SW480 (cell line): Measurements from ENCODE around the gene CARS1.

Source experiments
- DNase-seq: peaks from one replicate; pipeline ENCODE4 v3.0.0-alpha.2; 2016; ENCODE audit warnings: low spot score

CARS1 gene

DNA sequence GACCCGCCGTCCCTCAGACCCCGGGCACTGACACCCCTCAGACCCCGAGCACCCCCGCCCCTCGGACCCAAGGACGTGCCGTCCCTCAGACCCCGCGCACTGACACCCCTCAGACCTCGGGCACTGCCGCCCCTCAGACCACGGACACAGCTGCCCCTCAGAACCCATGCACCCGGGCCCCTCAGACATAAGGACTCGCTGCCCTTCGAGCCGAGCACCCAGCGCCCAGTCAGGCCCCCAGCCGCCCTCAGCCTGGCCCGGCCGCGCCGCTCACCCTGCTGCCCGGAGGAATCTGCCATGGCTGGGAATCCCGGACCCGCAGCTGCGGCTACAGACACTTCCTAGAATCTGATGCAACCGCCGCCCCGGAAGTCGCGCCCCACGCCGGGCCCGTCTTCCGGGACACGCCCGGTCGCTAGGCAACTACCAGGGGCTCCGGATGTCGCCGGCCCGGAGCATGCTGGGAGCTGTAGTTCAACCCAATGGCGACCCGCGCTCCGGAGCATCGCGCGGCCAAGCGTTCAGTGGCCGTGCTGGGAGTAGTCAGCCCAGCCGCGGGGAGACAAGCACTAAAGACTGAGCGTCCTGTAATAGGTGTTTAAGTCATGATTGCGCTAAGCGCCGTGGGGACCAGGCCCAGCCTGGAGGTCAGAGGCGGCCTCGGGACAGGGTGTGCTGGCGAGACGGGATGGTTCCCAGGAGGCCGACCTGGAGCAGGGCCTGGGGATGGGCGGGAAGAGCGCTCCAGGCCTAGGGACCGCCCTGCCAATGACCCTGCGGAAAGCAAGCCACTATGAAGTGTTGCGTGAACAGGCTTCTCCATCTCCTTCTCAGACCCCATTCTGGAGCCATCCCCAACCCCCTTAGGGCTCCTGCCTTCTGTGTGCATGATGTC is at the start of gene CARS1:
CARS1 (minus strand) TSS at position 355 of the 895 bp plus-strand sequence; CDS start at position 299, 56 bp downstream.
- DNase-seq = peak; percentile 93

DNA sequence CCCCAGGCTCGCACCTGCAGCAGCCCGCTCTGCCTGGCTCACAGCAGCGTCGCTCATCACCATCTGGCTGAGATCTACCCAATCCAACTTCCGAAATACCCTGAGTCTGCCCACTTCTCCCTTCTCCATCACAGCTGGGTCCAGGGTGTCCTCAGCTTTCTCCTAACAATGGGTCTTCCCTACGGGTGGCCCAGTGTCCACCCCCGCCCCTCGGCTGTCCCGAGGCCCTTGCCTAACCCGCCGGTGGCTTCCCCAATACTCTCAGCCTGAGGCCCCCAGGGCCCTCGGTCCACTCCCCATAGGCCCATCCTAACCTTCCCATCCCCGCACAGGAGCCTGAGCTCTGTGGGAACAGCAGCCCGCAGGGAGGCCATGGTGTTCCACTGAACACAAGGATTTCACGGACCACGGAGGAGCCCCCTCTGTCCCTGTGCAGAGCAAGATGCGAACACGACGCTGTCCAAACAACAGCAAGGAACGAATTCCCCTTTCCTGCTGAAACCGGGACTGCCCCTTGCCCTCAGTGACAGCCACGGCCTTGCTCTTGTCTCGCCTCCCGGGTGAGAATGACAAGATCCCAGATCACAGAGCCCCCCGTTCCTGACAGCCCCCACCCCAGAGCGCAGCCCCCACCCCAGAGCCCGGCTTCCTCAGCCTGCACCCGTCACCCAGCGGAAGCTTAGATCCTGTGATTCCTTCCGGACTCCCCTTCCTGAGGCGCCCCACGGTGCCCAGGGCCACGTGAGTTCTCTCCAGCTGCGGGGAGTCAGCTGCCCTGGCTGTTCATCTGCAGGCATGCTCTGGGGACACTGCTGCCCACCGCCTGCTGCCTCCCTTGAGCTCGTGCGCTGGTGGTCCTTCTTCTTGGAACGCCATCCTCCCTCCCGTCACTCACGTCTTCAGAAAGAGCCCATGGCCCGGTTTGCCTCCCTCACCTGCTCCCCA is 48.8 kb upstream of the CARS1 start:
- DNase-seq = no peak

DNA sequence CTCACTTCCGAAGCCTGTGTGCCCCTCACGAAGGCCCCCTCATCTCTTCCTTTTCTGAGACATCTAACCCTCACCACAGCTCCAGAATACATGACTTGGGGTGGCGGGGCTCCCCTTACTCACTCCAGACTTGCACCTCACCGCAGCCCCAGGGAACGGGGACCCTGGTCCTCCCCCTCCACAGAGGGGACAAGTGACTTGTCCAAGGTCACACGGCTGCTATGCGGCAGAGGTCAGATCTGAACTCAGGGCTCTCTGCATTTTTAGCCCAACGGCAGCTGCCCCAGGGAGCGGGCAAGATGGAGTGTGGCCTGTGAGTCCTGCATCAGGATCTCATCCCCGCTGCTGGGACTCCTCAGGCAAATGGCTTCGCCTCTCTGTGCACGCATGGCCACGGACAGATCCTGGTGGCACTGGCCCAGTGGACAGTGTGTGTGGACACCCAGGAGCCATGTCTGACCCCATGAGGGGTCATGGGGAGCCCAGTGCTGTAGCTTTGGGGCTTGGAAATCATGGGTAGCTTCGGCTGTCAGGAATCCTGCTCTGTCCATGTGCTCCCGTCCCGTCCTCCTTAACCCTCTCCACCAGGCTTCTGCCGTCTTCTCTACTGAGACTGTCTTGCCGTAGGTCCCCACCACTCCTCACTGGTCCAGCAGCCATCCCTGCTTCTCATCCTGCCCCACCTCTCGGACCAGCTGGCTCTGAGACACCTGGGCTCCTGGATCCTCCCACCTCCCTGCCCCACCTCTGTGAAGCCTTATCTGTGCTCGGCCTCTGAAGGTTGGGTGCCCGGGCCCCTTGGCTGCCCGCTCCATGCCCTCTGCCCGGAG is 48.0 kb upstream of the CARS1 start:
- DNase-seq = no peak

DNA sequence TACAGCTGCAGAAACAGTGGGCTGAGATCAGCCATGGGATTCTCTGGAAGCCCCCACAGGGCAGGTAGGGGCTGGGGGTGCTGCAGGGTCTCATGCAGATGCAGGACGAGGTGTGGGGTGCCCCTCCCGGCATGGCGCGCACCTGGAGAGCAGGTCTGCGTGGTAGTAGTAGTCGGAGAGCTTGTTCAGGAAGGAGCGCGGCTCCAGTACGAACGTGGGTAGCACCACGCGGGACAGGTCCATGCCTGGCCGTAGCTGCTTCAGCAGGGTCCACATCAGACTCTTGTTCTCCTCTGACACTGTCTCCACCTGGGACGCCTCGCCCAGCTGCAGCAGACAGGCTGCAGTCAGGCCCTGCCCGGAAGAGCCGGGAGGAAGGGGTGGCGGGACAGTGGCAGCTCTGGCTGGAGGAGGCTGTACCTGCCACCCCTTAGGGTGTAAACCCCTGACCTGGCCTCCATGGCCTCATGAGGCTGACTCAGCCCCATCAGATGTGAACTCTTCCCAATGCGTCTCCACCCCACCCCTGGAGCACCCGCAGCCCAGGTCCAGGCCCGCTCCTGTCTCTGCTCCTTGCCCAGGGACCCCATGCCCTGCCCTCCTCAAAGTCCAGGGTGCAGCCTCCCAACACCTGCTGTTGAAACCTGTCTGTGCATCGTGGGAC is 47.0 kb upstream of the CARS1 start:
- DNase-seq = no peak

DNA sequence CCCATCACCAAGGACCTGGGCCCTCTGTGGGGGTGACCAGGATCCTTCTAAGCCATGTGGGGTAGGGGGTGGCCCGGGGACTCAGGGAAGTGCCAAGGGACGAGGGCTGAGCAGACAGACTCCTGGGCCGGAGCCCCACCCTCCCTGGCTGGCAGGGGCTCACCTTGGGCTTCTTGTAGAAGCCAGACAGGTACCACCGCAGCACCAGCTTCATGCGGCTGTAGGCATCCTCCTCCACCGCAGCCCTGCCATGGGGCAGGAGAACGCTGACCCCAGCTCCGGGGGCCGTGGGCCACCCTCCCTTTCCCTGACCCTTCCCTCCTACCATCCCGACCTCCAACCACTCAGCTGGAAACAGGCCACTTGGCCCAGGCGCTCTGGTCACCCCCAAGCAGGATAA is 45.9 kb upstream of the CARS1 start:
- no peak for DNase-seq

DNA sequence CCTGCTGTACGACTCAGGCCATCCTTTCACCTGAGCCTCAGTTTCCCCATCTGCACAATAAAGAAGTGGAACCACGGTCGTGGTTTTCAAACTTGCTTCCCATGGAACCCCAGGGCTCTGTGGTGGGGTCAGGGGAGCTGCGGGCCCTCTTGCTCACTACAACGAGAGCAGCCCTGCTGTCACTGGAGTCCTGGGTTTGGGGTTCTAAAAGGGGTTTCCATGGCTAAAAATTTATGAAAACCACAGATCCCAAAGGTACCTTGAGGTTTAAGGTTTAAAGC is 45.4 kb upstream of the CARS1 start:
- no peak for DNase-seq

DNA sequence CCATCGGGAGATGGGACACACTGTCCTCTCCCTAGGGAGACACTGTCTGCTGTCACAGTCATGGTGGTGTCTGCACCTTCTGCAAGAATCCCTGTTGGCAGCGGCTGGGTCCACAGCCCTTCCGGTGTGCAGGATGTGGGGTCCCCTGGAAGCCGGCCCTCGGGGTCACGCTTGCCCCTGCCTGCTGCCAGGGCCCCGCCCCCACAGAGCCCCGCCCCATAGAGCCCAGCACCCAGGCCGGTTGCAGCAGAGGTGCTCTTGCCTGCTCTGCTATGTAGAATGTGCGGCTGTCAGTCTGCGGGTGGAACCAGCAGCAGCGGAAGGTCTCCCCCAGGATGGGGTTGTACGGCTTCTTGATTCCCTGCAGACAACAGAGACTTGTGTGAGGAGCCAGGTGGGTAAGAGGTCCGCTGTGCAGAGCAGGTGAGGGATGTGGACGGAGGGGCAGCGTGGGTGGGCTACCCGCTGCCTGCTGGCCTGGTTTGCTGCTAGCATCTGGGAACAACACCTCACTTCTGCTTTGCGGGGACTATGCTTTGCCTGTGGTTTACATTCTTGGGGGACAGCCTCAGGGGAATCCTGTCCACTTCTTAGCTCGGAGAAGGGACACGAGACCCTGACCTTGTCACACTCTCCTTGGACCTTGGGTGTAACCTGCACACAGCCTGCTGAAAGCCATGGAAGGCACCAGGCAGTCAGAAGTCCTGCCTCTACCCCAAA is 44.9 kb upstream of the CARS1 start:
- no peak for DNase-seq

DNA sequence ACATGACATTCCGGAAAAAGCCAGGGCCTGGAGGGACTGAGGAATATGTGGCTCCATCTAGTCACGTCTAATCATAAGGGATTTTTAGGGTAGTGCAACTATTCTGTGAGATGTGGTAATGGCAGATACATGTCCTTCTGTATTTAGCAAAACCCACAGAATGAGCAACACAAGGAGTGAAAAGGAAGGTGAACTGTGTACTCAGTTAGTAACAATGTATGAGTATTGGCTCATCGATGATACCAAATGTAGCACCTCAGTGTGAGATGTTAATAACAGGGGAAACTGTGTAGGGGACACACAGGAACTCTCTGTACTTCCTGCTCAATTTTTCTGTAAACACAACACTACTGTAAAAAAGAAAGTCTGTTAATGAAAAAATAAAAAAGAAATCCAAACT is 42.0 kb upstream of the CARS1 start:
- DNase-seq = no peak

DNA sequence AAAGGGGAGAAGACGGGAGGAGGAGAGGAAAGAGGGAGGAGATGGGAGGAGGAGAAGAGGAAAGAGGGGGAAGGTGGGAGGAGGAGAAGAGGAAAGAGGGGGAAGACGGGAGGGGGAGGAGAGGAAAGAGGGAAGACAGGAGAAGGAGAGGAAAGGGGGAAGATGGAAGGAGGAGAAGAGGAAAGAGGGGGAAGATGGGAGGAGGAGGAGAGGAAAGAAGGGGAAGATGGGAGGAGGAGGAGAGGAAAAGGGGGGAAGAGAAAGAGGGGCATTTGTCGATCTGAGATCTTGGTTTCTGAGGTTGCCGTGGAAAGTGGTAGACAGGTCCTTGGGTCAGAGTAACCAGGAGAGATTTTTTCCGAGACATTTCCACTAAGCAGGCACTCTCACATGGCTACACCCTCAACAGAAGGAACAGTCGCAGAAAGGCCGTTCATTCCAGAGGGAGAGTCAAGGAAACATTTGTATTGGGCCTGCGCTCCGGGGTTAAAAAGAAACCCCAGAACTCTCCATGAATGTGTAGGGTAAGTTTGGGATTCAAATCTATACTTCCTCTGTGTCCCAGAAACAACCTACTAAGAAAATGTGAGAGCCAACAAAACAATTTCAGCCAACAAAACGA is 39.8 kb upstream of the CARS1 start:
- DNase-seq = no peak

DNA sequence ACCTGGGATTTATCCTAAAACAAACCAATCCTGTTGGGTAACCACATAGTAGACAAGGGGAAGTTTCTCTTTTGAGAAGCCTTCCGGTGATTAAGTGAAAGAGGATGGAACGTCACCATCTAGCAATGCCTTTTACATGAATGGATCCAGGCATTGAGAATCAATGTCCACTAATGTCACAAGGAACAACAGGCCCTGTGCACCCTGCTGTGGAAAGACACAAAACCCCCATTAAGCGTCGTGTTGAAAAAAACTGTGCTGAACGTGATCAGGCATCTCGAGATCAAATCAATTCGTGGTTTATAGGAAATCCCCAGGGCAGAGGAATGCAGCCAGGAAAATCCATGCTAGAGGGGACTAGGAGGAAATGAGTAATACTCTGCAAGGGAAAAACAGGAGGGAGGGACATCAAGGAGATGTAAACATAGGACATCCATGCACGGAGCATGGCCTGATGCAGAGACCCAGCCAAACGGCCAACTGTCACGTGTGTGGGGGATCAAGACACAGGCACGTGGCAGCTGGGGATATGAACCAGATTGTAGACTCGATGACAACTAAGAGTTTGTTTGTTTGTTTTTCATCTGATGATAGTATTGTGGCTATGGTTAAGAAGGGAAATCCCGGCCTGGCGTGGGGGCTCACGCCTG is 38.6 kb upstream of the CARS1 start:
- peak; percentile 74 for DNase-seq

DNA sequence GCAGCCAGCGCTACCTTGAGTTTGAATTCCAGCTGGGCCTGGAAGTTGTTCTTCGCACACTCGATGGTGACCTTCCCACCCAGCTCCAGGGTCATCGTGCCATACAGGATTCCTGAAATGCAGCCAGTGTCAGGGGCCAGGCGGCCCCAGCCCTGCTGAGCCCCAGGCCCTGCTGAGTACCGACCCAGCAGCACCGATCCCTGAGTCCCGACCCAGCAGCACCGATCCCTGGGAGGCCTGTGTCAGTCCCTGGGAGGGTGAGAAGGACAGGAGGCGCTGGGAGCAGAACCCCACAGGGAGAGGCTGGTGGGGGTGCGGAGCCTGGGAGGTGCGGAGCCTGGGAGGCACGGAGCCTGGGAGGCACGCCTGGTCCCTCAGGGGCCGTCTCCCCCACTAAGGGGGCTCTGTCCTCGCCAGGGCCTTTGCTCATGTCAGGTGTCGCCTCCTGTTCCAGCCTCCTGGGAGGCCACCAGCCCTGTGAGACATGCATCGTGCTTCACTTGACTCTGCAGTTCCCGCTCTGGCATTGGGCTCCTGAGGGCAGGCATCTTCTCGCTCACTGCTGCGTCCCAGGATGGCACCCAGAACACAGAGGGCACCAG is 37.1 kb upstream of the CARS1 start:
- DNase-seq = no peak

DNA sequence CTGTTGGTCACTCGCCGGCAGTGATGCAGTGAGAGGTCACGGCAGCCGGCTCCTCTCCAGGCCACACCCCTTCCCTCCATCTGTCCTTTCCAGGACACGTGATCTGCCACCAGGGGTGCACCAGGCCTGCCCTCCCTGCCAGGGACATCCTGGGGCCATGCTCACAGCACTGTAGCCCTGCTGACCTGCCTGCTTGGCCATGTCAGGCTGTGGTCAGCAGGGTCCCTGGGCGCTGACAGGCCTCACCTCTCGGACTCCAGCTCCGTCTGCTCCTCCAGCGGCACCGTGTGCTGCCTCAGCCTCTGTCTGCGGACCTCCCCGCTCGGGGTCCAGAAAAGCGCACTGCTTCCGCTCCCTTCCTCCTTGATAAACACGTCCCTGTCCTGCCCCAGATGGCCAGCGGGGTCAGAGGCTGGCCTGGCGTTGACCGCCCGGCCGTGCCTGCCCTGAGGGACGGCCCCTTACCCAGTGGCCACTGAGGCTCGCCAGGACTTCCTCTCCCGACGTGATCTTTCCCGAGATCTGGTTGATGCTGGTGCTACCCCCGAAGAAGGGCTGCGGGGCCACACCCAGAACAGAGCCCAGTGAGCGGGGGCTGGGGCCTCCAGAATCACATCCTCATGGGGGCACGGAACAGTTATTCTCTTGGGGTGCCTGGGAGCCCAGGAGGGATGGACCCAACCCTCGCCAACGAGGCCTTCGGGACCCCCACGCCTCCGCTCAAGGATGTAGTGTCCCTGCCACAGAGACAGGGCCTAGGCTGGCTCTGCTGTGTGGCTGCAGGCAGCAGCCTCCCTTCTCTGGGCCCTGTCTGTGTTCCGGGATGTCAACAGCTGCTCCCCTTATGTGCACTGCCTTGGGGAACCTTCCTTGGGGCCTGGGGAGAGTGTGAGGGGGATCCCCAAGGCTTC is 36.3 kb upstream of the CARS1 start:
- no peak for DNase-seq

DNA sequence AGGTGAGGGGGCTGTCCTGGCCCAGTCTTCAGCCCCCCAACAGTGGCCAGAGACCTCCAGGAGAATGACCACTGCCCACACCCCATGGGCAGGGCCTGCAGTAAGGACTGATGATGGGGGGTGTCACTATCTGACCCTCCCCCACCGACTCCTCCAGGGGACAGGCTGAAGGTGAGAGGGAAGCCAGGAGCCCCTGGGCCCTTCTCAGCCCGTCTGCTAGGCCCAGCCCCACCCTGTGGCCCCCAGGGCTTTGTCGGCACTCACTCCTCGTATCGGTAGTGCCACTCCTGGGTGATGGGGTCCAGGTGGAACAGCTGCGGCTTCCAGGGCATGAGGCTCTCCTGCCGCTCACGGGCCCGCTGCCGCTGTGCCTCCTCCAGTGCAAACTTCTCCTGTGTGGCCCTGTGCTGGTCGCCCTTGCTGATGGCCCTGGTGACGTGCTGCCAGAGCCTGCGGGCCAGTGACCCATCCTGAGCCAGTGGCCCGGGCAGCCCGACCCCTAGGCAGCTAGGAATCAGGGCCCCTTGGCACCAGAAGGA is 35.4 kb upstream of the CARS1 start:
- no peak for DNase-seq

DNA sequence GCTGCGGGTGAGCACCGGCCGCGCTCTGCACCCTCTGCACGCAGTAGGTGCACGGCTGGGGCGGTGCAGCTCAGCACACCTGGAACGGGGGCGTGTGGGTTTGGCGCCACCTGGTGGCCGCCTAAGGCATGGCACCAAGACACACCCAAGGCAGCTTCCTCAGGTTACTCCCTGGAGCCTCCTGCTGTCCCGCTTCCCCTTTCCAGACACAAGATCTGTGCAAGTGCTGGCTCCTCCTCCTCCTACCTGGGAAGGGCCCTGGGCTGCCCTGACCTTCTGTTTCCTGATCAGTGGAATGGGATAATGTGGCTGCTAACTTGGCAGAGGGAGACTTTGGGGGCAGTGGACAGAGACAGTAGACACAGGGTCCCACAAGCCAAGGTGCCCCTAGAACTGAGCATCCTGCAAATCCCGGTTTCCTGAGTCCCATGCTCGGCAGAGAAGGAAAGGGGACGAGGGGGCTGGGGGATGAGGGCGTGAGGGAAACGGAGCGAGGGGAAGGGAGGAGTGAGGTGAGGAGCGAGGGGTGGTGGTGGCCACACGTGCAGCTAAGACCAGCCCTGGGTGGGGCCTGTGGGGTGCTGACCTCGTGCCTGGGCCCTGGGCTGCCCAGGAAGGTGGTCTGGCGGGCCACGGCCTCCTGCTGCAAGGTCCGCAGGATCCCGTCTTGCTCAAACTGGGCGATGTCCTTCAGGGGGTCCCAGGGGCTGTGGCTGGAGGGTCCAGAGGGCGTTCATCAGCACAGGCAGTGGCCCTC is 34.8 kb upstream of the CARS1 start:
- DNase-seq = peak; percentile 65

DNA sequence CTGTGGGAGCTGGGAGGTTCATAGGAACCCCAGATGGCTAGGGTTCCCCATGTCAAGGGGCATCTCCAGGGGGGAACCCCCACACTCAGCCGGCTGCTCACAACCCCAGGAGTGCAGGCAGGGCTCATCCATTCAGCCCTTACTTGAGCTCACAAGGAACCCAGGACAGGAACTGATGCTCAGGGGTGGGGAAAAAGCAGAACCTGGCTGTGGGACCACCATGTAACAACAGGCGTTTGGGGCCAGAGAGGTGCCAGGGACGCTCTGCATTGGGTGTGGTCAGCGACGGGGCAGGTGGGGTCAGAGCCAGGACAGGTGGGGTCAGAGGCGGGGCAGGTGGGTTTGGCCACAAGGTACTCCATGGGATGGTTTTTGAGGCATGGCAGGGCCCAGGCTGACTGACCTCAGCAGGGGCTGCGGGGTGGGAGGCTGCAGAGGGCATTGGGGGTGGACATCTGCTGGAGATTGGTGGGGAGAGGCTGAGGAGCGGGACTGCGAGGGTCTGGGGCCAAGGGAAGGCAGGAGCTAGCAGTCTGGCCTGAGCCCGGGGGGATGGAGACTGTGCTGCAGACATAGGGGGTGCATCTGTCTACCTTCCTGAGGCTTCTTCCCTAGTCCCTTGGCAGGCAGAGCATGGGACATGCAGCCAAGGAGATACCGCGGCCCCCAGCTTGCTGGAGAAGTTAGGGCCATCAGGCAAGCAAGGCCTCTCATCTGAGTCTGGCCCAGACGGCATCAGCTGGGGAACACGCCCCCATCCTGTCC is 34.0 kb upstream of the CARS1 start:
- DNase-seq = no peak

DNA sequence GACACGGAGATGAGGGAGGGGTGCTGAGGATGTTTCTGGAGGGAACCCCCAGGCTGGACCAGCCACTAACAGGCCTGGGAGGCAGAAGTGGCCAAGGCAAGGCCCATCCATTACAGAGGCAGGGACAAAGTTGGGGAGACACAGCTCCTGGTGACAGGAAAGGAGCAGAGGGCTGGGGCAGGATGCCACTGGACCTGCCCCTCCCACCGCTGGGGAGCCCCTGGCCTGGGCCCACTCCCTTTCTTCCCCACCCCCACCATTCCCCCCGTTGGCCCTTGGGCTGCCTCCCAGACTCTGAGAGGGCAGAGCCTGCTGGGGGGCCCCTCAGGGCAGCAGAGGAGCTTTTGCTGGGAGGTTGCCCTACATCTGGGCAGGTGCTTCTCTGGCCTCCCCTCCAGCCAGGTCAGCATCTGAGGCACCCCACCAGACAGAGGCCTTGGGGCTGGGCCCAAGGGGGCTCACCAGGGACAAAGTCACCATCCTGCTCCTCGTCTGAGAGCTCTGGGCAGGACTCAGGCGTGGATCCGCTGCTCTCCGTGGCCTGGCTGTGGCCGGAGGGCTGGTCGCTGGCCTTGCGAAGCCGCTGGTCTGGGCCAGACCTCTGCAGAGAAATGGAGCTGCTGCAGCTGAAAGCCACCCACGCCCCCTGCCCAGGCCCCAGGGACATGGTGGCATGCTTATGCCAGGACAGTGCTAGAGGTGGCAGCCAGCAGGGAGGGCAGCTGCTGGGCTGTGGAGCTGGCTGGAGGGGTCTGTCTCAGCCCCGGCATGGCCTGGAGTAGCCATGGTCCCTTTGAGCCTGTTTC is 33.1 kb upstream of the CARS1 start:
- DNase-seq = no peak
